GM23248 (cell line): Measurements from ENCODE around the gene PPP2R1B.

Experiments
- EZH2 ChIP-seq: fragments of 200-600 bp; sonication (generic); IDR thresholded peaks from 2 replicates; pipeline ENCODE4 v1.6.1; 2018; ENCODE audit warnings: antibody characterized with exemption, mild to moderate bottlenecking; ENCODE audit not compliant: insufficient read depth, poor library complexity, severe bottlenecking
- EZH2phosphoT487 ChIP-seq: fragments of 200-600 bp; sonication (generic); IDR thresholded peaks from 2 replicates; pipeline ENCODE4 v1.6.1; 2018; ENCODE audit warnings: antibody characterized with exemption, moderate library complexity, mild to moderate bottlenecking, low read depth; ENCODE audit not compliant: insufficient read depth

- TF ChIP-seq EZH2 (no peak), EZH2phosphoT487 (no peak)
Observed at GRCh38 chr11:111743700-111744099, 22.5 kb downstream of the PPP2R1B start.
